ENCODE results near the gene PLXNA2. TPM values are rescaled to one million over a fixed set of nuclear protein-coding genes. Genes with fewer than 3 reads are reported as not detected.

PLXNA2 gene
- total RNA-seq, 1 donor from 2014 or later: 17.7 TPM

- Mint-ChIP-seq H3K4me1 (ENCODE audit: low read depth, unreplicated experiment) (peaks cover 13% of the 10 kb centered on the region), H3K36me3 (ENCODE audit: low read depth, unreplicated experiment) (peaks cover 20% of the 10 kb centered on the region), H3K27me3 (ENCODE audit: low read depth, unreplicated experiment) (peaks cover 6% of the 10 kb centered on the region), H3K9me3 (ENCODE audit: unreplicated experiment) (no peaks in the 10 kb centered on the region), H3K4me3 (ENCODE audit: unreplicated experiment) (no peak overlapping the region), H3K27ac (ENCODE audit: unreplicated experiment) (no peak overlapping the region)
- peaks cover 15% of the 10 kb centered on the region for H3K4me1 ChIP-seq (ENCODE audit: insufficient read depth, low read length)
- no peaks in the 10 kb centered on the region for H3K79me2 ChIP-seq (ENCODE audit: insufficient read depth, low read length)
- no peak overlapping the region for H3K27ac ChIP-seq (ENCODE audit: low read depth, low read length)
- no peaks in the 10 kb centered on the region for H3K9me3 ChIP-seq (ENCODE audit: insufficient read depth, low read depth, low read length)
- H3K4me3 ChIP-seq (ENCODE audit: insufficient read depth, low read depth, low read length): no peak overlapping the region
- peaks cover 3% of the 10 kb centered on the region for H3K27me3 ChIP-seq (ENCODE audit: insufficient read depth, low read length)
- H3K9ac ChIP-seq (ENCODE audit: low read length): no peak overlapping the region
- no peaks in the 10 kb centered on the region for H4K20me1 ChIP-seq (ENCODE audit: insufficient read depth, low read length)
- H3K4me2 ChIP-seq (ENCODE audit: low read length): no peak overlapping the region
- peaks cover 3% of the 10 kb centered on the region for H3K36me3 ChIP-seq (ENCODE audit: insufficient read depth, low read length)
- DNase-seq (ENCODE audit: low read depth) (no peak), FAIRE-seq (no peak)
- TF ChIP-seq CTCF (IDR thresholded peaks at IDR 0.05; ENCODE audit: insufficient read depth, low read depth, low read length) (no peak), EZH2 (IDR thresholded peaks at IDR 0.05; ENCODE audit: insufficient read depth, low read length) (no peak)
- no peak overlapping the region for H2AFZ ChIP-seq (ENCODE audit: low read depth, low read length)
Observed at GRCh38 chr1:208028526-208028925, 215.7 kb downstream of the PLXNA2 start.

GRCh38 chr1:208027861-208028260, 216.3 kb downstream of the PLXNA2 start:
- Mint-ChIP-seq H3K9me3 (ENCODE audit: unreplicated experiment) (no peaks in the 10 kb centered on the region), H3K27me3 (ENCODE audit: low read depth, unreplicated experiment) (peaks cover 6% of the 10 kb centered on the region), H3K4me3 (ENCODE audit: unreplicated experiment) (no peak overlapping the region), H3K27ac (ENCODE audit: unreplicated experiment) (no peak overlapping the region), H3K4me1 (ENCODE audit: low read depth, unreplicated experiment) (peaks cover 13% of the 10 kb centered on the region), H3K36me3 (ENCODE audit: low read depth, unreplicated experiment) (peaks cover 19% of the 10 kb centered on the region)
- Histone ChIP-seq H3K9me3 (ENCODE audit: insufficient read depth, low read depth, low read length) (no peaks in the 10 kb centered on the region), H3K36me3 (ENCODE audit: insufficient read depth, low read length) (peaks cover 3% of the 10 kb centered on the region), H3K9ac (ENCODE audit: low read length) (no peak overlapping the region), H3K4me2 (ENCODE audit: low read length) (no peak overlapping the region), H3K79me2 (ENCODE audit: insufficient read depth, low read length) (no peaks in the 10 kb centered on the region), H3K4me3 (ENCODE audit: insufficient read depth, low read depth, low read length) (no peak overlapping the region), H4K20me1 (ENCODE audit: insufficient read depth, low read length) (no peaks in the 10 kb centered on the region), H2AFZ (ENCODE audit: low read depth, low read length) (no peak overlapping the region), H3K27me3 (ENCODE audit: insufficient read depth, low read length) (peaks cover 5% of the 10 kb centered on the region), H3K4me1 (ENCODE audit: insufficient read depth, low read length) (peaks cover 15% of the 10 kb centered on the region), H3K27ac (ENCODE audit: low read depth, low read length) (no peak overlapping the region)
- DNase-seq (ENCODE audit: low read depth) (no peak), FAIRE-seq (no peak)
- no peak for TF ChIP-seq CTCF (IDR thresholded peaks at IDR 0.05; ENCODE audit: insufficient read depth, low read depth, low read length)
- no peak for TF ChIP-seq EZH2 (IDR thresholded peaks at IDR 0.05; ENCODE audit: insufficient read depth, low read length)

- Mint-ChIP-seq H3K27me3 (ENCODE audit: low read depth, unreplicated experiment) (peaks cover 6% of the 10 kb centered on the region), H3K27ac (ENCODE audit: unreplicated experiment) (no peak overlapping the region), H3K4me1 (ENCODE audit: low read depth, unreplicated experiment) (peaks cover 13% of the 10 kb centered on the region), H3K36me3 (ENCODE audit: low read depth, unreplicated experiment) (peaks cover 14% of the 10 kb centered on the region), H3K9me3 (ENCODE audit: unreplicated experiment) (no peaks in the 10 kb centered on the region), H3K4me3 (ENCODE audit: unreplicated experiment) (no peak overlapping the region)
- H3K79me2 ChIP-seq (ENCODE audit: insufficient read depth, low read length): no peaks in the 10 kb centered on the region
- no peak overlapping the region for H3K27ac ChIP-seq (ENCODE audit: low read depth, low read length)
- H3K9me3 ChIP-seq (ENCODE audit: insufficient read depth, low read depth, low read length): no peaks in the 10 kb centered on the region
- DNase-seq (ENCODE audit: low read depth): no peak
- no peak overlapping the region for H3K4me3 ChIP-seq (ENCODE audit: insufficient read depth, low read depth, low read length)
- H3K4me2 ChIP-seq (ENCODE audit: low read length): no peak overlapping the region
- no peaks in the 10 kb centered on the region for H4K20me1 ChIP-seq (ENCODE audit: insufficient read depth, low read length)
- no peak overlapping the region for H2AFZ ChIP-seq (ENCODE audit: low read depth, low read length)
- FAIRE-seq: no peak
- H3K9ac ChIP-seq (ENCODE audit: low read length): no peak overlapping the region
- TF ChIP-seq CTCF (IDR thresholded peaks at IDR 0.05; ENCODE audit: insufficient read depth, low read depth, low read length): no peak
- TF ChIP-seq EZH2 (IDR thresholded peaks at IDR 0.05; ENCODE audit: insufficient read depth, low read length): no peak
- peaks cover 5% of the 10 kb centered on the region for H3K27me3 ChIP-seq (ENCODE audit: insufficient read depth, low read length)
- peaks cover under 1% of the 10 kb centered on the region for H3K36me3 ChIP-seq (ENCODE audit: insufficient read depth, low read length)
- H3K4me1 ChIP-seq (ENCODE audit: insufficient read depth, low read length): peaks cover 15% of the 10 kb centered on the region
Observed at GRCh38 chr1:208026880-208027438, 217.2 kb downstream of the PLXNA2 start.

All from astrocyte (in vitro differentiated cells and primary cell).